RCC 7860 (cell line): Measurements from ENCODE around the gene STAG1.
"Not testable (repeated sequence)": the region's sequence is repeated elsewhere in the genome, so short reads cannot be mapped to it uniquely, and the experiment has no call there.

Experiments used
- DNase-seq: peaks from one replicate; pipeline ENCODE4 v3.0.0-alpha.2; 2015; ENCODE audit warnings: low spot score
- FAIRE-seq: peaks from 2 replicates; lab custom pipeline; 2012; peaks lifted over from hg19 to GRCh38; lab: Jason Lieb, UNC

The STAG1 gene

GRCh38 chr3:136606216-136606615 lies 146.0 kb downstream of the STAG1 start:
- not testable (repeated sequence) for DNase-seq, FAIRE-seq

GRCh38 chr3:136604961-136605360 lies 147.2 kb downstream of the STAG1 start:
- FAIRE-seq = no peak

GRCh38 chr3:136602818-136603217 lies 149.4 kb downstream of the STAG1 start:
- DNase-seq (no peak), FAIRE-seq (no peak)

More at GRCh38 chr3:136604961-136605360, 147.2 kb downstream of the STAG1 start:
- DNase-seq = no peak

GRCh38 chr3:136595913-136596697 lies 156.1 kb downstream of the STAG1 start:
- no peak for DNase-seq
- FAIRE-seq = no peak

- FAIRE-seq (no peak), DNase-seq (no peak)
Measured at GRCh38 chr3:136586580-136586979, 165.6 kb downstream of the STAG1 start.

GRCh38 chr3:136584728-136585127 lies 167.4 kb downstream of the STAG1 start:
- FAIRE-seq (no peak), DNase-seq (no peak)

GRCh38 chr3:136583823-136584222 lies 168.4 kb downstream of the STAG1 start:
- DNase-seq (no peak), FAIRE-seq (no peak)

GRCh38 chr3:136577791-136578190 lies 174.4 kb downstream of the STAG1 start:
- FAIRE-seq = no peak

GRCh38 chr3:136576279-136577009 lies 175.7 kb downstream of the STAG1 start:
- FAIRE-seq (no peak), DNase-seq (no peak)

More at GRCh38 chr3:136577791-136578190, 174.4 kb downstream of the STAG1 start:
- no peak for DNase-seq

GRCh38 chr3:136567599-136568188 lies 184.5 kb downstream of the STAG1 start:
- no peak for FAIRE-seq
- no peak for DNase-seq

- FAIRE-seq, DNase-seq: not testable (repeated sequence)
Measured at GRCh38 chr3:136564962-136565361, 187.2 kb downstream of the STAG1 start.

GRCh38 chr3:136562026-136562425 lies 190.2 kb downstream of the STAG1 start:
- FAIRE-seq (no peak), DNase-seq (no peak)

GRCh38 chr3:136559896-136560295 lies 192.3 kb downstream of the STAG1 start:
- DNase-seq (no peak), FAIRE-seq (no peak)

GRCh38 chr3:136549461-136549860 lies 202.7 kb downstream of the STAG1 start:
- not testable (repeated sequence) for FAIRE-seq, DNase-seq

- FAIRE-seq = no peak
Measured at GRCh38 chr3:136547293-136547692, 204.9 kb downstream of the STAG1 start.

GRCh38 chr3:136546720-136547119 lies 205.5 kb downstream of the STAG1 start:
- FAIRE-seq = peak; percentile 45
- DNase-seq = no peak

More at GRCh38 chr3:136547293-136547692, 204.9 kb downstream of the STAG1 start:
- DNase-seq = no peak

- peak; percentile 47 for FAIRE-seq
- DNase-seq = no peak
Measured at GRCh38 chr3:136545664-136546268, 206.4 kb downstream of the STAG1 start.

GRCh38 chr3:136544532-136544931 lies 207.6 kb downstream of the STAG1 start:
- FAIRE-seq (no peak), DNase-seq (no peak)

- no peak for FAIRE-seq
- DNase-seq = no peak
Measured at GRCh38 chr3:136543385-136543784, 208.8 kb downstream of the STAG1 start.

GRCh38 chr3:136535906-136536305 lies 216.3 kb downstream of the STAG1 start:
- FAIRE-seq = peak; percentile 18
- DNase-seq = no peak

- FAIRE-seq (no peak), DNase-seq (no peak)
Measured at GRCh38 chr3:136532766-136533165, 219.4 kb downstream of the STAG1 start.
